SH-SY5Y (cell line): ENCODE results near the gene NR5A2.

ENCODE experiments used
- GATA2 ChIP-seq: IDR thresholded peaks from 2 replicates; pipeline ENCODE4 v1.6.1; 2011; ENCODE audit warnings: mild to moderate bottlenecking, low read depth, low read length
- GATA3 ChIP-seq: IDR thresholded peaks from 2 replicates; pipeline ENCODE4 v1.6.1; 2011; ENCODE audit warnings: low read depth, mild to moderate bottlenecking, low read length, moderate library complexity

- no peak for TF ChIP-seq GATA2
- TF ChIP-seq GATA3, result no peak
Observed at GRCh38 chr1:200053646-200054045, 26.1 kb downstream of the NR5A2 start.
